Stomach (tissue), 9 donors: ENCODE measurements around the gene IL36RN. TPM values are rescaled to one million over a fixed set of nuclear protein-coding genes. Genes with fewer than 3 reads are reported as not detected.

Source experiments
- DNase-seq, 2 donors: peaks; one replicate each; pipeline versions ENCODE4 v3.0.0 to v3.0.0-alpha.2; 2013 to 2019
- H3K27ac ChIP-seq, 5 donors: fragments of 200-600 bp in 4 of 5; sonication (generic) in 4 of 5; one replicate each; pipeline ENCODE4 v1.5.1; 2013 to 2019; ENCODE audit warnings: mild to moderate bottlenecking in 1 of 5, moderate library complexity in 1 of 5
- H3K27me3 ChIP-seq, 3 donors: fragments of 200-600 bp; sonication (generic); one replicate each; pipeline ENCODE4 v1.5.1; 2017 to 2019; ENCODE audit warnings: mixed run types in 1 of 3
- H3K36me3 ChIP-seq, 4 donors: fragments of 200-600 bp; sonication (generic); 1 replicate in 3 of 4; 2 replicates in 1 of 4; pipeline ENCODE4 v1.5.1; 2016 to 2019
- H3K4me1 ChIP-seq, 4 donors: fragments of 200-600 bp; sonication (generic); one replicate each; pipeline ENCODE4 v1.5.1; 2016 to 2019
- H3K4me3 ChIP-seq, 4 donors: fragments of 200-600 bp; sonication (generic) in 3 of 4; one replicate each; pipeline ENCODE4 v1.5.1; 2016 to 2019; ENCODE audit warnings: mild to moderate bottlenecking in 1 of 4
- H3K9me3 ChIP-seq, 4 donors: fragments of 200-600 bp; sonication (generic); one replicate each; pipeline ENCODE4 v1.5.1; 2016 to 2019
- CTCF ChIP-seq, 7 experiments: fragments of 450-650 bp in 4 of 7; fragments of 200-600 bp in 3 of 7; sonication (generic) in 3 of 7; IDR thresholded peaks; one replicate each; pipeline ENCODE4 v1.5.1; 2016 to 2019; ENCODE audit warnings: antibody characterized with exemption in 7 of 7, control low read depth in 2 of 7, mild to moderate bottlenecking in 1 of 7
- EP300 ChIP-seq: sonication (generic); formaldehyde crosslinking; IDR thresholded peaks from one replicate; pipeline ENCODE4 v1.6.1; 2017; ENCODE audit warnings: antibody characterized with exemption
- POLR2A ChIP-seq, 4 donors: fragments of 450-650 bp; IDR thresholded peaks; one replicate each; pipeline ENCODE4 v1.6.1; 2016; ENCODE audit warnings: antibody characterized with exemption in 4 of 4, control low read depth in 2 of 4, mild to moderate bottlenecking in 1 of 4, moderate library complexity in 1 of 4
- POLR2AphosphoS5 ChIP-seq, 3 donors: sonication (generic); formaldehyde crosslinking; IDR thresholded peaks; one replicate each; pipeline ENCODE4 v1.6.1; 2016; ENCODE audit warnings: antibody characterized with exemption in 3 of 3
- WGBS, 5 donors: extraction: QIAGEN DNeasy Blood & Tissue Kit in 3 of 5; methylation state at CpG; one replicate each; pipeline versions ENCODE4 v1.1.5 to v1.1.7; 2013 to 2018; 5-methylcytosine and 5-hydroxymethylcytosine counted together
- intact Hi-C: fragments of 100-400 bp; cut with DNase I; formaldehyde crosslinking; loops from one replicate; pipeline ENCODE4 v1.15.1; 2023; ENCODE audit warnings: low total_unique reads
- polyA plus RNA-seq, 3 donors: library from polyadenylated mRNA; stranded (reverse); fragments of 200-250 nt; gene quantifications; one replicate each; pipeline ENCODE4 v1.2.3, GENCODE V29; 2013
- total RNA-seq, 5 donors: library from RNA; depleted of rRNA; stranded (reverse); fragments of >200 nt; gene quantifications; one replicate each; pipeline versions ENCODE4 v1.1.0 to v1.2.3, GENCODE V29; 2014 to 2016
- donor health status: healthy with polysubstance abuse.
- donor health status: Bipolar disorder and iron deficiency.
- donor health status: healthy.

Gene IL36RN
- total and polyA plus RNA-seq, 8 donors: 1.8 TPM; not detected in 7

- Histone ChIP-seq H3K4me3 (no peak overlapping the region), H3K4me1 (peaks cover 0 to 11% (median 6%) of the 10 kb centered on the region in 4 donors), H3K36me3 (no peaks in the 10 kb centered on the region), H3K9me3 (no peaks in the 10 kb centered on the region), H3K27me3 (peaks cover 0 to 5% (median 0%) of the 10 kb centered on the region in 3 donors), H3K27ac (no peak overlapping the region)
- no peak for TF ChIP-seq EP300
- TF ChIP-seq POLR2A (IDR thresholded peaks at IDR 0.05): no peak
- TF ChIP-seq POLR2AphosphoS5 (IDR thresholded peaks at IDR 0.05): no peak
- no peak for TF ChIP-seq CTCF (IDR thresholded peaks at IDR 0.05)
- intact Hi-C loops: no loop called here
- DNase-seq: no peak
- 58 to 68% (median 63%) methylated on average over 3 of the region's 3 CpGs for WGBS, 5 donors
These were observed 25.0 kb upstream of the IL36RN start for GRCh38 chr2:113034016-113034415.

GRCh38 chr2:113036763-113037162, 22.2 kb upstream of the IL36RN start:
- DNase-seq: no peak
- intact Hi-C loops: no loop called here
- 86 to 92% (median 92%) methylated on average over 9 of the region's 9 CpGs for WGBS, 5 donors
- H3K27ac ChIP-seq: no peak overlapping the region
- TF ChIP-seq POLR2A (IDR thresholded peaks at IDR 0.05): no peak
- no peak overlapping the region for H3K4me3 ChIP-seq
- no peaks in the 10 kb centered on the region for H3K27me3 ChIP-seq
- H3K4me1 ChIP-seq: peaks cover 5 to 23% (median 12%) of the 10 kb centered on the region in 4 donors
- no peaks in the 10 kb centered on the region for H3K9me3 ChIP-seq
- no peaks in the 10 kb centered on the region for H3K36me3 ChIP-seq

GRCh38 chr2:113038291-113038690, 20.7 kb upstream of the IL36RN start:
- no peak overlapping the region for H3K4me3 ChIP-seq
- peak overlapping the region in 2 of 5 donors; percentile 50 to 55 for H3K27ac ChIP-seq
- intact Hi-C loops: no loop called here
- H3K27me3 ChIP-seq: no peaks in the 10 kb centered on the region
- TF ChIP-seq EP300: no peak
- TF ChIP-seq POLR2A (IDR thresholded peaks at IDR 0.05): no peak
- TF ChIP-seq POLR2AphosphoS5 (IDR thresholded peaks at IDR 0.05): no peak
- no peak for TF ChIP-seq CTCF (IDR thresholded peaks at IDR 0.05)
- 85 to 94% (median 89%) methylated on average over 3 of the region's 3 CpGs for WGBS, 5 donors
- H3K4me1 ChIP-seq: peaks cover 5 to 23% (median 12%) of the 10 kb centered on the region in 4 donors
- no peak for DNase-seq
- no peaks in the 10 kb centered on the region for H3K9me3 ChIP-seq
- no peaks in the 10 kb centered on the region for H3K36me3 ChIP-seq

GRCh38 chr2:113039158-113039557, 19.8 kb upstream of the IL36RN start:
- Histone ChIP-seq H3K27ac (peak overlapping the region in 3 of 5 donors; percentile 7 to 55 (median 50)), H3K9me3 (no peaks in the 10 kb centered on the region), H3K27me3 (no peaks in the 10 kb centered on the region), H3K36me3 (no peaks in the 10 kb centered on the region), H3K4me1 (peaks cover 5 to 23% (median 12%) of the 10 kb centered on the region in 4 donors), H3K4me3 (no peak overlapping the region)
- 48 to 61% (median 55%) methylated on average over 2 of the region's 2 CpGs for WGBS, 5 donors
- intact Hi-C loops: no loop called here
- TF ChIP-seq POLR2AphosphoS5 (IDR thresholded peaks at IDR 0.05) (peak in 1 of 3 donors; percentile 42), CTCF (IDR thresholded peaks at IDR 0.05) (no peak)
- peak; percentile 41 to 65 for DNase-seq

GRCh38 chr2:113039719-113040118, 19.3 kb upstream of the IL36RN start:
- Histone ChIP-seq H3K36me3 (no peaks in the 10 kb centered on the region), H3K27me3 (no peaks in the 10 kb centered on the region), H3K4me1 (peaks cover 5 to 23% (median 12%) of the 10 kb centered on the region in 4 donors), H3K9me3 (no peaks in the 10 kb centered on the region), H3K4me3 (no peak overlapping the region), H3K27ac (peak overlapping the region in 4 of 5 donors; percentile 3 to 55 (median 28))
- WGBS, 5 donors: 11 to 52% (median 44%) methylated on average over 5 of the region's 5 CpGs
- TF ChIP-seq POLR2AphosphoS5 (IDR thresholded peaks at IDR 0.05) (no peak), EP300 (no peak), CTCF (IDR thresholded peaks at IDR 0.05) (no peak), POLR2A (IDR thresholded peaks at IDR 0.05) (no peak)
- no peak for DNase-seq
- intact Hi-C loops: no loop called here
